HepG2 (cell line): ENCODE measurements around the gene SUOX. TPM values are rescaled to one million over a fixed set of nuclear protein-coding genes. Genes with fewer than 3 reads are reported as not detected.
A peak's percentile ranks its signal among the peaks of the same experiment; 100 is the strongest.

Experiments
- BATF2 ChIP-seq: sonication (generic); formaldehyde crosslinking; IDR thresholded peaks from 2 replicates; pipeline ENCODE4 v1.8.0; 2022; ENCODE audit warnings: mild to moderate bottlenecking, missing genetic modification reagents, moderate library complexity
- HMG20A ChIP-seq: IDR thresholded peaks from 2 replicates; pipeline ENCODE4 v1.6.1; 2016; ENCODE audit warnings: borderline replicate concordance
- HOMEZ ChIP-seq: IDR thresholded peaks from 2 replicates; pipeline ENCODE4 v1.6.1; 2016; ENCODE audit warnings: low read depth
- HOXA5 ChIP-seq: sonication (generic); formaldehyde crosslinking; IDR thresholded peaks from 2 replicates; pipeline ENCODE4 v1.4.0; 2020; ENCODE audit warnings: missing genetic modification reagents
- KLF12 ChIP-seq: sonication (generic); formaldehyde crosslinking; IDR thresholded peaks from 2 replicates; pipeline ENCODE4 v1.4.0; 2020; ENCODE audit warnings: missing genetic modification reagents, borderline replicate concordance
- KMT2B ChIP-seq: IDR thresholded peaks from 2 replicates; pipeline ENCODE4 v1.6.1; 2016; ENCODE audit warnings: missing genetic modification reagents, missing compliant biosample characterization
- MAF1 ChIP-seq: sonication (generic); formaldehyde crosslinking; IDR thresholded peaks from 2 replicates; pipeline ENCODE4 v1.5.0; 2020; ENCODE audit warnings: missing genetic modification reagents, borderline replicate concordance
- RARA ChIP-seq: IDR thresholded peaks from 2 replicates; pipeline ENCODE4 v1.6.1; 2016; ENCODE audit warnings: missing genetic modification reagents, missing compliant biosample characterization
- RELA ChIP-seq: sonication (generic); formaldehyde crosslinking; IDR thresholded peaks from 2 replicates; pipeline ENCODE4 v1.4.0; 2020; ENCODE audit warnings: missing genetic modification reagents
- SKI ChIP-seq: fragments of 450-650 bp; IDR thresholded peaks from one replicate; pipeline ENCODE4 v1.6.1; 2018; ENCODE audit warnings: mild to moderate bottlenecking; ENCODE audit not compliant: partially characterized antibody
- SRSF1 ChIP-seq: fragments of 200-400 bp; formaldehyde crosslinking; optimal IDR thresholded peaks from 2 replicates; pipeline ENCODE3; 2017; ENCODE audit warnings: mild to moderate bottlenecking, low read depth, low read length, moderate library complexity
- TAF15 ChIP-seq: fragments of 200-400 bp; formaldehyde crosslinking; IDR thresholded peaks from one replicate; pipeline ENCODE4 v1.6.1; 2018; ENCODE audit warnings: mild to moderate bottlenecking, low read depth, low read length; ENCODE audit not compliant: poor library complexity, severe bottlenecking
- TBP ChIP-seq: sonication (generic); formaldehyde crosslinking; IDR thresholded peaks from 2 replicates; pipeline ENCODE4 v1.5.0; 2020; ENCODE audit warnings: missing genetic modification reagents
- TFDP1 ChIP-seq: IDR thresholded peaks from 2 replicates; pipeline ENCODE4 v1.6.1; 2016; ENCODE audit warnings: missing compliant biosample characterization, missing genetic modification reagents, borderline replicate concordance
- ZBTB37 ChIP-seq: sonication (generic); formaldehyde crosslinking; IDR thresholded peaks from 2 replicates; pipeline ENCODE4 v1.4.0; 2020; ENCODE audit warnings: mild to moderate bottlenecking, missing genetic modification reagents
- ZEB1 ChIP-seq: IDR thresholded peaks from 2 replicates; pipeline ENCODE4 v1.6.1; 2012; ENCODE audit warnings: mild to moderate bottlenecking, low read depth, inconsistent platforms; ENCODE audit not compliant: insufficient replicate concordance
- ZIK1 ChIP-seq: sonication (generic); formaldehyde crosslinking; IDR thresholded peaks from 2 replicates; pipeline ENCODE4 v1.5.0; 2020; ENCODE audit warnings: mild to moderate bottlenecking, low read depth, missing genetic modification reagents, borderline replicate concordance
- ZNF550 ChIP-seq: sonication (generic); formaldehyde crosslinking; IDR thresholded peaks from 2 replicates; pipeline ENCODE4 v1.4.0; 2020; ENCODE audit warnings: mild to moderate bottlenecking, missing genetic modification reagents, borderline replicate concordance
- ZNF572 ChIP-seq: sonication (generic); formaldehyde crosslinking; IDR thresholded peaks from 2 replicates; pipeline ENCODE4 v1.5.1; 2020; ENCODE audit warnings: mild to moderate bottlenecking, missing genetic modification reagents
- ZNF597 ChIP-seq: sonication (generic); formaldehyde crosslinking; IDR thresholded peaks from 2 replicates; pipeline ENCODE4 v1.5.0; 2020; ENCODE audit warnings: missing genetic modification reagents
- ZNF709 ChIP-seq: sonication (generic); formaldehyde crosslinking; IDR thresholded peaks from 2 replicates; pipeline ENCODE4 v1.5.0; 2020; ENCODE audit warnings: mild to moderate bottlenecking, missing genetic modification reagents
- ZNF792 ChIP-seq: IDR thresholded peaks from 2 replicates; pipeline ENCODE4 v1.6.1; 2016
- ZZZ3 ChIP-seq: sonication (generic); formaldehyde crosslinking; IDR thresholded peaks from 2 replicates; pipeline ENCODE4 v1.4.0; 2020; ENCODE audit warnings: missing genetic modification reagents, mild to moderate bottlenecking, borderline replicate concordance
- polyA plus RNA-seq, 8 experiments: library from polyadenylated mRNA; depleted of rRNA in 3 of 8; stranded (reverse) in 7 of 8; unstranded in 1 of 8; fragments of >200 nt; fragmentation: Illumina TruSeq in 4 of 8; extraction: Trizol in 4 of 8; gene quantifications; 2 replicates each; pipeline versions ENCODE4 v1.2.1 to v1.2.3, GENCODE V29; 2011 to 2016; ENCODE audit warnings: low read depth in 4 of 8, missing spikeins in 1 of 8, mixed read lengths in 1 of 8; ENCODE audit not compliant: insufficient read depth in 1 of 8
- total RNA-seq, 5 experiments: library from RNA; depleted of rRNA; stranded (reverse); fragments of >200 nt; fragmentation: Illumina TruSeq; extraction: Trizol; gene quantifications; 2 replicates each; pipeline ENCODE4 v1.2.3, GENCODE V29; 2016; ENCODE audit warnings: low read depth in 1 of 5

SUOX gene
- total and polyA plus RNA-seq, 2 of the 13 experiments (the other 11 are each of a cell fraction or from before 2014, with no cell fraction given), result 23.9 to 25.9 TPM

- TF ChIP-seq HOMEZ (CRISPR knock-in tag) (peak; percentile 75), ZBTB37 (CRISPR knock-in tag) (no peak), HOXA5 (CRISPR knock-in tag) (0 out of 2 replicates have a peak, but pooled peaks have one; percentile 28), ZNF572 (CRISPR knock-in tag) (0 out of 2 replicates have a peak, but pooled peaks have one; percentile 9), ZIK1 (CRISPR knock-in tag) (0 out of 2 replicates have a peak, but pooled peaks have one; percentile 42), ZZZ3 (CRISPR knock-in tag) (no peak), ZNF792 (CRISPR knock-in tag) (peak; percentile 70; the same call in 1 of the 2 replicates), TBP (no peak; the same call in 1 of the 2 replicates), RELA (peak; percentile 51; the same call in 1 of the 2 replicates), MAF1 (CRISPR knock-in tag) (0 out of 2 replicates have a peak, but pooled peaks have one; percentile 63), SKI (no peak), SRSF1 (no peak), ZNF550 (CRISPR knock-in tag) (no peak), HMG20A (CRISPR knock-in tag) (no peak), BATF2 (CRISPR knock-in tag) (no peak), ZNF709 (CRISPR knock-in tag) (peak; percentile 41), KMT2B (CRISPR knock-in tag) (peak; percentile 42; the same call in 1 of the 2 replicates), TFDP1 (CRISPR knock-in tag) (no peak), TAF15 (no peak), ZNF597 (CRISPR knock-in tag) (no peak), RARA (CRISPR knock-in tag) (peak; percentile 53), ZEB1 (peak; percentile 65), KLF12 (CRISPR knock-in tag) (no peak; the same call in 1 of the 2 replicates)
Observed at GRCh38 chr12:55996715-55997534, at the start of gene SUOX (continued).
